HepG2 (cell line): ENCODE results near the gene LRRC39. TPM values are rescaled to one million over a fixed set of nuclear protein-coding genes. Genes with fewer than 3 reads are reported as not detected.

Experiments used
- ETV5 ChIP-seq: IDR thresholded peaks from 2 replicates; pipeline ENCODE4 v1.6.1; 2018; ENCODE audit warnings: missing biosample characterization, missing genetic modification reagents, inconsistent platforms, borderline replicate concordance
- FOSL2 ChIP-seq: sonication (generic); formaldehyde crosslinking; IDR thresholded peaks from 2 replicates; pipeline ENCODE4 v1.4.0; 2020; ENCODE audit warnings: missing genetic modification reagents
- LCORL ChIP-seq, 2 experiments: fragments of 450-650 bp in 1 of 2; sonication (generic) in 1 of 2; formaldehyde crosslinking in 1 of 2; IDR thresholded peaks; 2 replicates each; pipeline versions ENCODE4 v1.5.0 to v1.6.1; 2017 to 2020; ENCODE audit warnings: antibody characterized with exemption in 1 of 2, missing genetic modification reagents in 1 of 2
- MXI1 ChIP-seq: IDR thresholded peaks from 3 replicates; pipeline ENCODE4 v1.6.1; 2012; ENCODE audit warnings: low read depth, low read length, inconsistent platforms, borderline replicate concordance
- NBN ChIP-seq: fragments of 450-650 bp; conservative IDR thresholded peaks from 2 replicates; pipeline ENCODE4 v1.6.1; 2017
- NCOA2 ChIP-seq: sonication (generic); formaldehyde crosslinking; IDR thresholded peaks from 2 replicates; pipeline ENCODE4 v1.8.0; 2022; ENCODE audit warnings: inconsistent platforms
- NR2F2 ChIP-seq: IDR thresholded peaks from 2 replicates; pipeline ENCODE4 v1.6.1; 2012; ENCODE audit warnings: low read depth, inconsistent platforms, borderline replicate concordance
- RXRB ChIP-seq: IDR thresholded peaks from 2 replicates; pipeline ENCODE4 v1.6.1; 2016; ENCODE audit warnings: borderline replicate concordance, missing genetic modification reagents, missing compliant biosample characterization
- SOX13 ChIP-seq, 3 experiments: fragments of 450-650 bp in 1 of 3; sonication (generic) in 1 of 3; formaldehyde crosslinking in 1 of 3; IDR thresholded peaks in 2 of 3; conservative IDR thresholded peaks in 1 of 3; 2 replicates each; pipeline versions ENCODE4 v1.5.0 to v1.6.1; 2016 to 2020; ENCODE audit warnings: antibody characterized with exemption in 1 of 3, mild to moderate bottlenecking in 1 of 3, missing compliant biosample characterization in 1 of 3, missing genetic modification reagents in 1 of 3, moderate library complexity in 1 of 3
- polyA plus RNA-seq, 8 experiments: library from polyadenylated mRNA; depleted of rRNA in 3 of 8; stranded (reverse) in 7 of 8; unstranded in 1 of 8; fragments of >200 nt; fragmentation: Illumina TruSeq in 4 of 8; extraction: Trizol in 4 of 8; gene quantifications; 2 replicates each; pipeline versions ENCODE4 v1.2.1 to v1.2.3, GENCODE V29; 2011 to 2016; ENCODE audit warnings: low read depth in 4 of 8, missing spikeins in 1 of 8, mixed read lengths in 1 of 8; ENCODE audit not compliant: insufficient read depth in 1 of 8
- total RNA-seq, 5 experiments: library from RNA; depleted of rRNA; stranded (reverse); fragments of >200 nt; fragmentation: Illumina TruSeq; extraction: Trizol; gene quantifications; 2 replicates each; pipeline ENCODE4 v1.2.3, GENCODE V29; 2016; ENCODE audit warnings: low read depth in 1 of 5
- TF ChIP-seq, protein P1 (sequence below): sonication (generic); formaldehyde crosslinking; IDR thresholded peaks from 2 replicates; pipeline ENCODE4 v1.5.0; 2020; ENCODE audit warnings: mild to moderate bottlenecking, missing genetic modification reagents, borderline replicate concordance
- TF ChIP-seq, protein P2 (sequence below): IDR thresholded peaks from 2 replicates; pipeline ENCODE4 v1.6.1; 2016; ENCODE audit warnings: low read depth, missing genetic modification reagents, missing compliant biosample characterization
- TF ChIP-seq, protein P3 (sequence below): IDR thresholded peaks from 2 replicates; pipeline ENCODE4 v1.6.1; 2016; ENCODE audit warnings: low read depth
- TF ChIP-seq, protein P4 (sequence below): sonication (generic); formaldehyde crosslinking; conservative IDR thresholded peaks from 2 replicates; pipeline ENCODE4 v1.4.0; 2020; ENCODE audit warnings: mild to moderate bottlenecking, missing genetic modification reagents, moderate library complexity

Gene LRRC39
- total and polyA plus RNA-seq, 2 of the 13 experiments (the other 11 are each of a cell fraction or from before 2014, with no cell fraction given) = 0.07 to 0.32 TPM

DNA sequence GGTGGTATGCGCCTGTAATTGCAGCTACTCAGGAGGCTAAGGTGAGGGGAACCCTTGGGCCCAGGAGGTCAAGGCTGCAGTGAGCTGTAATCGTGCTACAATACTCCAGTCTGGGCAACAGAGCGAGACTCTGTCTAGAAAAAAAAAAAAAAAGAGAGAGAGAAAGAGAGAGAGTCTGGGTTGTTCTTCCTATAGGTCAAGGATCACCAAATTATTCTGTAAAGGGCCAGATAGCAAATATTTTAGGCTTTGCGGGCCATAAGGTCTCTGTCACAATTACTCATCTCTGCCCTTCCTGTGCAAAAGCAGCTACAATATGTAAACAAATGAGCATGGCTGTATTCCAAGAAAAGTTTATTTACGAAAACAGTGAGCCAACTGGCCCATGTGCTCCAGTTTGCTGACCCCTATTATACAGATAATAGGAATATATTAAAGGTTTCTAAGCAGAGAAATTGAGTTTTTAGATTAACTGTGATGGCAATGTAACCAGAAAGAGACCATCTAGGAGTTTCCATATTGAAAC is 47.4 kb downstream of the LRRC39 start (continued):
- TF ChIP-seq, protein P1, sequence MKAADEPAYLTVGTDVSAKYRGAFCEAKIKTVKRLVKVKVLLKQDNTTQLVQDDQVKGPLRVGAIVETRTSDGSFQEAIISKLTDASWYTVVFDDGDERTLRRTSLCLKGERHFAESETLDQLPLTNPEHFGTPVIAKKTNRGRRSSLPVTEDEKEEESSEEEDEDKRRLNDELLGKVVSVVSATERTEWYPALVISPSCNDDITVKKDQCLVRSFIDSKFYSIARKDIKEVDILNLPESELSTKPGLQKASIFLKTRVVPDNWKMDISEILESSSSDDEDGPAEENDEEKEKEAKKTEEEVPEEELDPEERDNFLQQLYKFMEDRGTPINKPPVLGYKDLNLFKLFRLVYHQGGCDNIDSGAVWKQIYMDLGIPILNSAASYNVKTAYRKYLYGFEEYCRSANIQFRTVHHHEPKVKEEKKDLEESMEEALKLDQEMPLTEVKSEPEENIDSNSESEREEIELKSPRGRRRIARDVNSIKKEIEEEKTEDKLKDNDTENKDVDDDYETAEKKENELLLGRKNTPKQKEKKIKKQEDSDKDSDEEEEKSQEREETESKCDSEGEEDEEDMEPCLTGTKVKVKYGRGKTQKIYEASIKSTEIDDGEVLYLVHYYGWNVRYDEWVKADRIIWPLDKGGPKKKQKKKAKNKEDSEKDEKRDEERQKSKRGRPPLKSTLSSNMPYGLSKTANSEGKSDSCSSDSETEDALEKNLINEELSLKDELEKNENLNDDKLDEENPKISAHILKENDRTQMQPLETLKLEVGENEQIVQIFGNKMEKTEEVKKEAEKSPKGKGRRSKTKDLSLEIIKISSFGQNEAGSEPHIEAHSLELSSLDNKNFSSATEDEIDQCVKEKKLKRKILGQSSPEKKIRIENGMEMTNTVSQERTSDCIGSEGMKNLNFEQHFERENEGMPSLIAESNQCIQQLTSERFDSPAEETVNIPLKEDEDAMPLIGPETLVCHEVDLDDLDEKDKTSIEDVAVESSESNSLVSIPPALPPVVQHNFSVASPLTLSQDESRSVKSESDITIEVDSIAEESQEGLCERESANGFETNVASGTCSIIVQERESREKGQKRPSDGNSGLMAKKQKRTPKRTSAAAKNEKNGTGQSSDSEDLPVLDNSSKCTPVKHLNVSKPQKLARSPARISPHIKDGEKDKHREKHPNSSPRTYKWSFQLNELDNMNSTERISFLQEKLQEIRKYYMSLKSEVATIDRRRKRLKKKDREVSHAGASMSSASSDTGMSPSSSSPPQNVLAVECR (CRISPR knock-in tag) = peak; percentile 20; the same call in 1 of the 2 replicates
- TF ChIP-seq, protein P2, sequence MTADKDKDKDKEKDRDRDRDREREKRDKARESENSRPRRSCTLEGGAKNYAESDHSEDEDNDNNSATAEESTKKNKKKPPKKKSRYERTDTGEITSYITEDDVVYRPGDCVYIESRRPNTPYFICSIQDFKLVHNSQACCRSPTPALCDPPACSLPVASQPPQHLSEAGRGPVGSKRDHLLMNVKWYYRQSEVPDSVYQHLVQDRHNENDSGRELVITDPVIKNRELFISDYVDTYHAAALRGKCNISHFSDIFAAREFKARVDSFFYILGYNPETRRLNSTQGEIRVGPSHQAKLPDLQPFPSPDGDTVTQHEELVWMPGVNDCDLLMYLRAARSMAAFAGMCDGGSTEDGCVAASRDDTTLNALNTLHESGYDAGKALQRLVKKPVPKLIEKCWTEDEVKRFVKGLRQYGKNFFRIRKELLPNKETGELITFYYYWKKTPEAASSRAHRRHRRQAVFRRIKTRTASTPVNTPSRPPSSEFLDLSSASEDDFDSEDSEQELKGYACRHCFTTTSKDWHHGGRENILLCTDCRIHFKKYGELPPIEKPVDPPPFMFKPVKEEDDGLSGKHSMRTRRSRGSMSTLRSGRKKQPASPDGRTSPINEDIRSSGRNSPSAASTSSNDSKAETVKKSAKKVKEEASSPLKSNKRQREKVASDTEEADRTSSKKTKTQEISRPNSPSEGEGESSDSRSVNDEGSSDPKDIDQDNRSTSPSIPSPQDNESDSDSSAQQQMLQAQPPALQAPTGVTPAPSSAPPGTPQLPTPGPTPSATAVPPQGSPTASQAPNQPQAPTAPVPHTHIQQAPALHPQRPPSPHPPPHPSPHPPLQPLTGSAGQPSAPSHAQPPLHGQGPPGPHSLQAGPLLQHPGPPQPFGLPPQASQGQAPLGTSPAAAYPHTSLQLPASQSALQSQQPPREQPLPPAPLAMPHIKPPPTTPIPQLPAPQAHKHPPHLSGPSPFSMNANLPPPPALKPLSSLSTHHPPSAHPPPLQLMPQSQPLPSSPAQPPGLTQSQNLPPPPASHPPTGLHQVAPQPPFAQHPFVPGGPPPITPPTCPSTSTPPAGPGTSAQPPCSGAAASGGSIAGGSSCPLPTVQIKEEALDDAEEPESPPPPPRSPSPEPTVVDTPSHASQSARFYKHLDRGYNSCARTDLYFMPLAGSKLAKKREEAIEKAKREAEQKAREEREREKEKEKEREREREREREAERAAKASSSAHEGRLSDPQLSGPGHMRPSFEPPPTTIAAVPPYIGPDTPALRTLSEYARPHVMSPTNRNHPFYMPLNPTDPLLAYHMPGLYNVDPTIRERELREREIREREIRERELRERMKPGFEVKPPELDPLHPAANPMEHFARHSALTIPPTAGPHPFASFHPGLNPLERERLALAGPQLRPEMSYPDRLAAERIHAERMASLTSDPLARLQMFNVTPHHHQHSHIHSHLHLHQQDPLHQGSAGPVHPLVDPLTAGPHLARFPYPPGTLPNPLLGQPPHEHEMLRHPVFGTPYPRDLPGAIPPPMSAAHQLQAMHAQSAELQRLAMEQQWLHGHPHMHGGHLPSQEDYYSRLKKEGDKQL (CRISPR knock-in tag) = peak; percentile 31; the same call in 1 of the 2 replicates
- TF ChIP-seq NBN (no peak), NCOA2 (CRISPR knock-in tag) (peak; percentile 43; the same call in 1 of the 2 replicates), LCORL (IDR thresholded peaks at IDR 0.05) (peak; percentile 75), LCORL (CRISPR knock-in tag; IDR thresholded peaks at IDR 0.05) (no peak; the same call in 1 of the 2 replicates), MXI1 (peak; percentile 81; the same call in 1 of the 3 replicates), NR2F2 (peak; percentile 94), FOSL2 (CRISPR knock-in tag) (peak; percentile 56), ETV5 (CRISPR knock-in tag) (peak; percentile 60; the same call in 1 of the 2 replicates), RXRB (CRISPR knock-in tag) (peak; percentile 62), SOX13 (IDR thresholded peaks at IDR 0.05) (no peak), SOX13 (CRISPR knock-in tag; conservative IDR thresholded peaks at IDR 0.05 in 1 of 2, IDR thresholded peaks at IDR 0.05 in 1 of 2) (peak in 1 of 2 experiments; percentile 41; a peak in 1 of 4 replicates)
- TF ChIP-seq, protein P3, sequence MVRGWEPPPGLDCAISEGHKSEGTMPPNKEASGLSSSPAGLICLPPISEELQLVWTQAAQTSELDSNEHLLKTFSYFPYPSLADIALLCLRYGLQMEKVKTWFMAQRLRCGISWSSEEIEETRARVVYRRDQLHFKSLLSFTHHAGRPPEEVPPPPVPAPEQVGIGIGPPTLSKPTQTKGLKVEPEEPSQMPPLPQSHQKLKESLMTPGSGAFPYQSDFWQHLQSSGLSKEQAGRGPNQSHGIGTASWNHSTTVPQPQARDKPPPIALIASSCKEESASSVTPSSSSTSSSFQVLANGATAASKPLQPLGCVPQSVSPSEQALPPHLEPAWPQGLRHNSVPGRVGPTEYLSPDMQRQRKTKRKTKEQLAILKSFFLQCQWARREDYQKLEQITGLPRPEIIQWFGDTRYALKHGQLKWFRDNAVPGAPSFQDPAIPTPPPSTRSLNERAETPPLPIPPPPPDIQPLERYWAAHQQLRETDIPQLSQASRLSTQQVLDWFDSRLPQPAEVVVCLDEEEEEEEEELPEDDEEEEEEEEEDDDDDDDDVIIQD (CRISPR knock-in tag) = peak; percentile 33; the same call in 1 of the 2 replicates
- TF ChIP-seq, protein P4, sequence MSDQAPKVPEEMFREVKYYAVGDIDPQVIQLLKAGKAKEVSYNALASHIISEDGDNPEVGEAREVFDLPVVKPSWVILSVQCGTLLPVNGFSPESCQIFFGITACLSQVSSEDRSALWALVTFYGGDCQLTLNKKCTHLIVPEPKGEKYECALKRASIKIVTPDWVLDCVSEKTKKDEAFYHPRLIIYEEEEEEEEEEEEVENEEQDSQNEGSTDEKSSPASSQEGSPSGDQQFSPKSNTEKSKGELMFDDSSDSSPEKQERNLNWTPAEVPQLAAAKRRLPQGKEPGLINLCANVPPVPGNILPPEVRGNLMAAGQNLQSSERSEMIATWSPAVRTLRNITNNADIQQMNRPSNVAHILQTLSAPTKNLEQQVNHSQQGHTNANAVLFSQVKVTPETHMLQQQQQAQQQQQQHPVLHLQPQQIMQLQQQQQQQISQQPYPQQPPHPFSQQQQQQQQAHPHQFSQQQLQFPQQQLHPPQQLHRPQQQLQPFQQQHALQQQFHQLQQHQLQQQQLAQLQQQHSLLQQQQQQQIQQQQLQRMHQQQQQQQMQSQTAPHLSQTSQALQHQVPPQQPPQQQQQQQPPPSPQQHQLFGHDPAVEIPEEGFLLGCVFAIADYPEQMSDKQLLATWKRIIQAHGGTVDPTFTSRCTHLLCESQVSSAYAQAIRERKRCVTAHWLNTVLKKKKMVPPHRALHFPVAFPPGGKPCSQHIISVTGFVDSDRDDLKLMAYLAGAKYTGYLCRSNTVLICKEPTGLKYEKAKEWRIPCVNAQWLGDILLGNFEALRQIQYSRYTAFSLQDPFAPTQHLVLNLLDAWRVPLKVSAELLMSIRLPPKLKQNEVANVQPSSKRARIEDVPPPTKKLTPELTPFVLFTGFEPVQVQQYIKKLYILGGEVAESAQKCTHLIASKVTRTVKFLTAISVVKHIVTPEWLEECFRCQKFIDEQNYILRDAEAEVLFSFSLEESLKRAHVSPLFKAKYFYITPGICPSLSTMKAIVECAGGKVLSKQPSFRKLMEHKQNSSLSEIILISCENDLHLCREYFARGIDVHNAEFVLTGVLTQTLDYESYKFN (CRISPR knock-in tag) = peak; percentile 76
